DMS153 treated with DMSO at 0.1 percent for 48 hours (cell line): ENCODE results near the gene BTG1.
A peak's percentile ranks its signal among the peaks of the same experiment; 100 is the strongest.
"Not testable (repeated sequence)": the region's sequence is repeated elsewhere in the genome, so short reads cannot be mapped to it uniquely, and the experiment has no call there.

ENCODE experiments used
- DNase-seq: peaks from one replicate; lab custom pipeline; 2025; ENCODE audit not compliant: unreplicated experiment; lab: John Stamatoyannopoulos, UW

The BTG1 gene

GRCh38 chr12:92151916-92152315 lies 6.3 kb upstream of the BTG1 start:
- no peak for DNase-seq

- no peak for DNase-seq
Measured at GRCh38 chr12:92149563-92149962, 3.9 kb upstream of the BTG1 start.

GRCh38 chr12:92147491-92147890 lies 1.8 kb upstream of the BTG1 start:
- DNase-seq = no peak

GRCh38 chr12:92146497-92147224 lies 1.0 kb upstream of the BTG1 start:
- no peak for DNase-seq

GRCh38 chr12:92145481-92145730 lies 240 bp downstream of the BTG1 start:
- DNase-seq = no peak

GRCh38 chr12:92144631-92145480 lies 790 bp downstream of the BTG1 start:
- DNase-seq = peak; percentile 79

- DNase-seq = peak; percentile 73
Measured at GRCh38 chr12:92143686-92144630, 1.7 kb downstream of the BTG1 start.

- DNase-seq = no peak
Measured at GRCh38 chr12:92143258-92143657, 2.4 kb downstream of the BTG1 start.

- DNase-seq = no peak
Measured at GRCh38 chr12:92142251-92142926, 3.3 kb downstream of the BTG1 start.

GRCh38 chr12:92141591-92142121 lies 4.0 kb downstream of the BTG1 start:
- DNase-seq = no peak

GRCh38 chr12:92140896-92141536 lies 4.6 kb downstream of the BTG1 start:
- DNase-seq = no peak

GRCh38 chr12:92140156-92140555 lies 5.5 kb downstream of the BTG1 start:
- no peak for DNase-seq

GRCh38 chr12:92139634-92140150 lies 6.0 kb downstream of the BTG1 start:
- no peak for DNase-seq

GRCh38 chr12:92138626-92139025 lies 7.0 kb downstream of the BTG1 start:
- DNase-seq = no peak

GRCh38 chr12:92138144-92138543 lies 7.5 kb downstream of the BTG1 start:
- DNase-seq = no peak

- DNase-seq = no peak
Measured at GRCh38 chr12:92136965-92137721, 8.5 kb downstream of the BTG1 start.

GRCh38 chr12:92136026-92136730 lies 9.5 kb downstream of the BTG1 start:
- no peak for DNase-seq

GRCh38 chr12:92135541-92135940 lies 10.1 kb downstream of the BTG1 start:
- DNase-seq = not testable (repeated sequence)
